Measurements from ENCODE around the gene NAV2.

Gene NAV2

GRCh38 chr11:19759389-19759788, 46.8 kb downstream of the NAV2 start:
- H3K36me3 ChIP-seq, result no peaks in the 10 kb centered on the region
- no peak overlapping the region for H3K4me3 ChIP-seq (ENCODE audit: low read depth in 1 of 2, low read length in 1 of 2)
- no peaks in the 10 kb centered on the region for H3K4me1 ChIP-seq (ENCODE audit: control insufficient read depth in 1 of 2, insufficient read depth in 1 of 2, low read depth in 1 of 2, low read length in 1 of 2)
- H3K9me3 ChIP-seq, result no peaks in the 10 kb centered on the region
- peaks cover 15% of the 10 kb centered on the region for H3K27me3 ChIP-seq
- TF ChIP-seq CTCF (IDR thresholded peaks at IDR 0.05), result no peak
- no peak overlapping the region for H3K27ac ChIP-seq

- Histone ChIP-seq H3K9me3 (no peaks in the 10 kb centered on the region), H3K27me3 (peaks cover 16% of the 10 kb centered on the region), H3K4me3 (ENCODE audit: low read depth in 1 of 2, low read length in 1 of 2) (no peak overlapping the region), H3K27ac (no peak overlapping the region), H3K4me1 (ENCODE audit: control insufficient read depth in 1 of 2, insufficient read depth in 1 of 2, low read depth in 1 of 2, low read length in 1 of 2) (no peaks in the 10 kb centered on the region), H3K36me3 (no peaks in the 10 kb centered on the region)
- no peak for TF ChIP-seq CTCF (IDR thresholded peaks at IDR 0.05)
Observed at GRCh38 chr11:19762266-19762665, 49.6 kb downstream of the NAV2 start.

- no peaks in the 10 kb centered on the region for H3K4me1 ChIP-seq (ENCODE audit: control insufficient read depth in 1 of 2, insufficient read depth in 1 of 2, low read depth in 1 of 2, low read length in 1 of 2)
- no peak overlapping the region for H3K4me3 ChIP-seq (ENCODE audit: low read depth in 1 of 2, low read length in 1 of 2)
- no peak overlapping the region for H3K27ac ChIP-seq
- no peaks in the 10 kb centered on the region for H3K36me3 ChIP-seq
- H3K27me3 ChIP-seq, result peaks cover 17% of the 10 kb centered on the region
- no peak for TF ChIP-seq CTCF (IDR thresholded peaks at IDR 0.05)
- H3K9me3 ChIP-seq, result no peaks in the 10 kb centered on the region
Observed at GRCh38 chr11:19763330-19763729, 50.7 kb downstream of the NAV2 start.

GRCh38 chr11:19766206-19766605, 53.6 kb downstream of the NAV2 start:
- peaks cover 46% of the 10 kb centered on the region for H3K27me3 ChIP-seq
- no peak overlapping the region for H3K4me3 ChIP-seq (ENCODE audit: low read depth in 1 of 2, low read length in 1 of 2)
- no peaks in the 10 kb centered on the region for H3K36me3 ChIP-seq
- TF ChIP-seq CTCF (IDR thresholded peaks at IDR 0.05), result no peak
- H3K4me1 ChIP-seq (ENCODE audit: control insufficient read depth in 1 of 2, insufficient read depth in 1 of 2, low read depth in 1 of 2, low read length in 1 of 2), result no peaks in the 10 kb centered on the region
- no peak overlapping the region for H3K27ac ChIP-seq
- H3K9me3 ChIP-seq, result no peaks in the 10 kb centered on the region

- Histone ChIP-seq H3K4me3 (ENCODE audit: low read depth in 1 of 2, low read length in 1 of 2) (no peak overlapping the region), H3K4me1 (ENCODE audit: control insufficient read depth in 1 of 2, insufficient read depth in 1 of 2, low read depth in 1 of 2, low read length in 1 of 2) (no peaks in the 10 kb centered on the region), H3K27me3 (peaks cover 52% of the 10 kb centered on the region), H3K27ac (no peak overlapping the region), H3K9me3 (no peaks in the 10 kb centered on the region), H3K36me3 (no peaks in the 10 kb centered on the region)
- no peak for TF ChIP-seq CTCF (IDR thresholded peaks at IDR 0.05)
Observed at GRCh38 chr11:19766810-19767209, 54.2 kb downstream of the NAV2 start.

GRCh38 chr11:19767627-19768151, 55.1 kb downstream of the NAV2 start:
- peaks cover 59% of the 10 kb centered on the region for H3K27me3 ChIP-seq
- no peak overlapping the region for H3K4me3 ChIP-seq (ENCODE audit: low read depth in 1 of 2, low read length in 1 of 2)
- no peaks in the 10 kb centered on the region for H3K36me3 ChIP-seq
- no peak for TF ChIP-seq CTCF (IDR thresholded peaks at IDR 0.05)
- H3K27ac ChIP-seq, result no peak overlapping the region
- H3K9me3 ChIP-seq, result no peaks in the 10 kb centered on the region
- H3K4me1 ChIP-seq (ENCODE audit: control insufficient read depth in 1 of 2, insufficient read depth in 1 of 2, low read depth in 1 of 2, low read length in 1 of 2), result no peaks in the 10 kb centered on the region

Data from neutrophil (primary cell).